Neural cell (in vitro differentiated cells): ENCODE data around the gene MB21D2. TPM values are rescaled to one million over a fixed set of nuclear protein-coding genes. Genes with fewer than 3 reads are reported as not detected.

Source experiments
- H2AFZ ChIP-seq: fragments of 200-600, 300-800 bp; sonication (generic), shearing (Covaris generic); 2 replicates; pipeline ENCODE4 v1.6.0; 2014; ENCODE audit warnings: low read depth, mild to moderate bottlenecking, antibody characterized with exemption, low read length, moderate library complexity
- H3F3A ChIP-seq: fragments of 200-600 bp; shearing (Covaris generic); 2 replicates; pipeline ENCODE4 v1.6.1; 2016; ENCODE audit warnings: mild to moderate bottlenecking, moderate library complexity, mixed read lengths, antibody characterized with exemption, low read length; ENCODE audit not compliant: insufficient read depth, poor library complexity, severe bottlenecking
- H3K27ac ChIP-seq: fragments of 200-600, 300-800 bp; sonication (generic), shearing (Covaris generic); 2 replicates; pipeline ENCODE4 v1.5.1; 2014; ENCODE audit warnings: mild to moderate bottlenecking, low read length, moderate library complexity
- H3K27me3 ChIP-seq: fragments of 300-800, 200-600 bp; sonication (generic), shearing (Covaris generic); 2 replicates; pipeline ENCODE4 v1.6.0; 2014; ENCODE audit warnings: mild to moderate bottlenecking, low read depth, low read length, moderate library complexity; ENCODE audit not compliant: insufficient read depth
- H3K36me3 ChIP-seq: fragments of 300-800, 200-600 bp; sonication (generic), shearing (Covaris generic); 2 replicates; pipeline ENCODE4 v1.5.1; 2014; ENCODE audit warnings: mild to moderate bottlenecking, antibody characterized with exemption, low read length, moderate library complexity; ENCODE audit not compliant: insufficient read depth
- H3K4me2 ChIP-seq: fragments of 300-800, 200-600 bp; sonication (generic), shearing (Covaris generic); 2 replicates; pipeline ENCODE4 v1.6.0; 2014; ENCODE audit warnings: mild to moderate bottlenecking, low read length
- H3K4me3 ChIP-seq: fragments of 300-800, 200-600 bp; sonication (generic), shearing (Covaris generic); 2 replicates; pipeline ENCODE4 v1.5.1; 2014; ENCODE audit warnings: mild to moderate bottlenecking, low read length, moderate library complexity
- H3K79me2 ChIP-seq: fragments of 200-600 bp; shearing (Covaris generic); replicated peaks from 2 replicates; pipeline ENCODE4 v1.6.0; 2014; ENCODE audit warnings: mild to moderate bottlenecking, low read length, moderate library complexity; ENCODE audit not compliant: insufficient read depth
- H3K9ac ChIP-seq: fragments of 300-800, 200-600 bp; sonication (generic), shearing (Covaris generic); 2 replicates; pipeline ENCODE4 v1.6.1; 2016; ENCODE audit warnings: mild to moderate bottlenecking, low read length, mixed read lengths
- H3K9me2 ChIP-seq: fragments of 200-600 bp; shearing (Covaris generic); 2 replicates; pipeline ENCODE4 v1.6.1; 2016; ENCODE audit warnings: mild to moderate bottlenecking, low read length, mixed read lengths; ENCODE audit not compliant: insufficient read depth
- H3K9me3 ChIP-seq: fragments of 200-600, 300-800 bp; sonication (generic), shearing (Covaris generic); 2 replicates; pipeline ENCODE4 v1.6.1; 2016; ENCODE audit warnings: mild to moderate bottlenecking, mixed run types, low read length, moderate library complexity, mixed read lengths
- H4K20me1 ChIP-seq: fragments of 200-600 bp; shearing (Covaris generic); 2 replicates; pipeline ENCODE4 v1.6.1; 2016; ENCODE audit warnings: mild to moderate bottlenecking, mixed run types; ENCODE audit not compliant: insufficient read depth
- EP300 ChIP-seq: fragments of 450-650 bp; conservative IDR thresholded peaks from 2 replicates; pipeline ENCODE4 v1.6.1; 2014; ENCODE audit warnings: antibody characterized with exemption, mild to moderate bottlenecking, moderate library complexity; ENCODE audit not compliant: poor library complexity, severe bottlenecking
- EZH2 ChIP-seq: fragments of 200-600, 300-800 bp; shearing (Covaris generic), sonication (generic); IDR thresholded peaks from 2 replicates; pipeline ENCODE4 v1.6.1; 2014; ENCODE audit warnings: antibody characterized with exemption, low read length, borderline replicate concordance, mild to moderate bottlenecking; ENCODE audit not compliant: insufficient read depth, poor library complexity, severe bottlenecking
- MXI1 ChIP-seq: fragments of 450-650 bp; conservative IDR thresholded peaks from 2 replicates; pipeline ENCODE4 v1.6.1; 2014; ENCODE audit warnings: antibody characterized with exemption, mild to moderate bottlenecking; ENCODE audit not compliant: poor library complexity, severe bottlenecking
- POLR2AphosphoS5 ChIP-seq: IDR thresholded peaks from 2 replicates; pipeline ENCODE4 v1.6.1; 2012
- RAD21 ChIP-seq: fragments of 450-650 bp; conservative IDR thresholded peaks from 2 replicates; pipeline ENCODE4 v1.6.1; 2014; ENCODE audit warnings: antibody characterized with exemption, mild to moderate bottlenecking, moderate library complexity
- SMC3 ChIP-seq: fragments of 450-650 bp; conservative IDR thresholded peaks from 2 replicates; pipeline ENCODE4 v1.6.1; 2014; ENCODE audit warnings: antibody characterized with exemption, mild to moderate bottlenecking, moderate library complexity; ENCODE audit not compliant: poor library complexity
- TAF1 ChIP-seq: IDR thresholded peaks from 2 replicates; pipeline ENCODE4 v1.6.1; 2012; ENCODE audit warnings: low read depth
- polyA plus RNA-seq: library from polyadenylated mRNA; depleted of rRNA; stranded (reverse); fragments of >200 nt; gene quantifications from 2 replicates; pipeline ENCODE4 v1.2.3, GENCODE V29; 2014
- TF ChIP-seq, protein P1 (sequence below): fragments of 450-650 bp; IDR thresholded peaks from 2 replicates; pipeline ENCODE4 v1.5.1; 2014; ENCODE audit warnings: antibody characterized with exemption, mild to moderate bottlenecking, moderate library complexity; ENCODE audit not compliant: poor library complexity, severe bottlenecking
- TF ChIP-seq, protein P2 (sequence below): IDR thresholded peaks from 2 replicates; pipeline ENCODE4 v1.6.1; 2012; ENCODE audit warnings: borderline replicate concordance

Gene MB21D2
- polyA plus RNA-seq, 1 donor from 2014 or later: 39.0 TPM

DNA sequence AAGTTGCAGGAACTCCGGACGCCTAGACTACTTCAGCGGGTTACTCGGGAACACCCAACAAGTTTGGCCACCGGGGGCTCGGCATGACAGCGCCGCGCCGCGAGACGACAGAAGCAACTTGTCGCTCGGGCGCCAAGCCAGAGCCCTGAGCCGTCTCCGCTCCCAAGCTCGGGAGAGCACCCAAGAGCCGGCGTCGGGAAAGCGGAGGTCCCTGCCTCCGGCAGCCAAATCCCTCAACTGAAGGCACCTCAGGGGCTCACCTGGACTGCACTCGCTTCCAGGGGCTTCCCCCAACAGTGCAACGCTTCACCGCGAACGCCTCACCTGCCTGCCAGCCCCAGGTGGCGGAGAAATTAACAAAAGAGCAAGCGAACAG lies 640 bp downstream of the MB21D2 start:
- peak overlapping the region; percentile 87 for H3K4me2 ChIP-seq
- H3K27ac ChIP-seq: peak overlapping the region; percentile 95
- peaks cover 5% of the 10 kb centered on the region for H4K20me1 ChIP-seq
- H3K9me2 ChIP-seq: no peaks in the 10 kb centered on the region
- no peaks in the 10 kb centered on the region for H3K9me3 ChIP-seq
- H3K4me3 ChIP-seq: peak overlapping the region; percentile 88
- H2AFZ ChIP-seq: peak overlapping the region; percentile 82
- peak; percentile 54 for TF ChIP-seq SMC3
- no peak for TF ChIP-seq EP300
- no peak for TF ChIP-seq POLR2AphosphoS5
- TF ChIP-seq TAF1: no peak
- peak; percentile 51 for TF ChIP-seq MXI1
- TF ChIP-seq EZH2: no peak
- TF ChIP-seq, protein P1, sequence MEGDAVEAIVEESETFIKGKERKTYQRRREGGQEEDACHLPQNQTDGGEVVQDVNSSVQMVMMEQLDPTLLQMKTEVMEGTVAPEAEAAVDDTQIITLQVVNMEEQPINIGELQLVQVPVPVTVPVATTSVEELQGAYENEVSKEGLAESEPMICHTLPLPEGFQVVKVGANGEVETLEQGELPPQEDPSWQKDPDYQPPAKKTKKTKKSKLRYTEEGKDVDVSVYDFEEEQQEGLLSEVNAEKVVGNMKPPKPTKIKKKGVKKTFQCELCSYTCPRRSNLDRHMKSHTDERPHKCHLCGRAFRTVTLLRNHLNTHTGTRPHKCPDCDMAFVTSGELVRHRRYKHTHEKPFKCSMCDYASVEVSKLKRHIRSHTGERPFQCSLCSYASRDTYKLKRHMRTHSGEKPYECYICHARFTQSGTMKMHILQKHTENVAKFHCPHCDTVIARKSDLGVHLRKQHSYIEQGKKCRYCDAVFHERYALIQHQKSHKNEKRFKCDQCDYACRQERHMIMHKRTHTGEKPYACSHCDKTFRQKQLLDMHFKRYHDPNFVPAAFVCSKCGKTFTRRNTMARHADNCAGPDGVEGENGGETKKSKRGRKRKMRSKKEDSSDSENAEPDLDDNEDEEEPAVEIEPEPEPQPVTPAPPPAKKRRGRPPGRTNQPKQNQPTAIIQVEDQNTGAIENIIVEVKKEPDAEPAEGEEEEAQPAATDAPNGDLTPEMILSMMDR: peak; percentile 16
- TF ChIP-seq, protein P2, sequence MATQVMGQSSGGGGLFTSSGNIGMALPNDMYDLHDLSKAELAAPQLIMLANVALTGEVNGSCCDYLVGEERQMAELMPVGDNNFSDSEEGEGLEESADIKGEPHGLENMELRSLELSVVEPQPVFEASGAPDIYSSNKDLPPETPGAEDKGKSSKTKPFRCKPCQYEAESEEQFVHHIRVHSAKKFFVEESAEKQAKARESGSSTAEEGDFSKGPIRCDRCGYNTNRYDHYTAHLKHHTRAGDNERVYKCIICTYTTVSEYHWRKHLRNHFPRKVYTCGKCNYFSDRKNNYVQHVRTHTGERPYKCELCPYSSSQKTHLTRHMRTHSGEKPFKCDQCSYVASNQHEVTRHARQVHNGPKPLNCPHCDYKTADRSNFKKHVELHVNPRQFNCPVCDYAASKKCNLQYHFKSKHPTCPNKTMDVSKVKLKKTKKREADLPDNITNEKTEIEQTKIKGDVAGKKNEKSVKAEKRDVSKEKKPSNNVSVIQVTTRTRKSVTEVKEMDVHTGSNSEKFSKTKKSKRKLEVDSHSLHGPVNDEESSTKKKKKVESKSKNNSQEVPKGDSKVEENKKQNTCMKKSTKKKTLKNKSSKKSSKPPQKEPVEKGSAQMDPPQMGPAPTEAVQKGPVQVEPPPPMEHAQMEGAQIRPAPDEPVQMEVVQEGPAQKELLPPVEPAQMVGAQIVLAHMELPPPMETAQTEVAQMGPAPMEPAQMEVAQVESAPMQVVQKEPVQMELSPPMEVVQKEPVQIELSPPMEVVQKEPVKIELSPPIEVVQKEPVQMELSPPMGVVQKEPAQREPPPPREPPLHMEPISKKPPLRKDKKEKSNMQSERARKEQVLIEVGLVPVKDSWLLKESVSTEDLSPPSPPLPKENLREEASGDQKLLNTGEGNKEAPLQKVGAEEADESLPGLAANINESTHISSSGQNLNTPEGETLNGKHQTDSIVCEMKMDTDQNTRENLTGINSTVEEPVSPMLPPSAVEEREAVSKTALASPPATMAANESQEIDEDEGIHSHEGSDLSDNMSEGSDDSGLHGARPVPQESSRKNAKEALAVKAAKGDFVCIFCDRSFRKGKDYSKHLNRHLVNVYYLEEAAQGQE: no peak
- TF ChIP-seq RAD21: peak; percentile 47
- H3K36me3 ChIP-seq: no peaks in the 10 kb centered on the region
- peak overlapping the region; percentile 91 for H3K9ac ChIP-seq
- peaks cover 4% of the 10 kb centered on the region for H3F3A ChIP-seq
- H3K79me2 ChIP-seq: peaks cover 43% of the 10 kb centered on the region
- no peaks in the 10 kb centered on the region for H3K27me3 ChIP-seq

DNA sequence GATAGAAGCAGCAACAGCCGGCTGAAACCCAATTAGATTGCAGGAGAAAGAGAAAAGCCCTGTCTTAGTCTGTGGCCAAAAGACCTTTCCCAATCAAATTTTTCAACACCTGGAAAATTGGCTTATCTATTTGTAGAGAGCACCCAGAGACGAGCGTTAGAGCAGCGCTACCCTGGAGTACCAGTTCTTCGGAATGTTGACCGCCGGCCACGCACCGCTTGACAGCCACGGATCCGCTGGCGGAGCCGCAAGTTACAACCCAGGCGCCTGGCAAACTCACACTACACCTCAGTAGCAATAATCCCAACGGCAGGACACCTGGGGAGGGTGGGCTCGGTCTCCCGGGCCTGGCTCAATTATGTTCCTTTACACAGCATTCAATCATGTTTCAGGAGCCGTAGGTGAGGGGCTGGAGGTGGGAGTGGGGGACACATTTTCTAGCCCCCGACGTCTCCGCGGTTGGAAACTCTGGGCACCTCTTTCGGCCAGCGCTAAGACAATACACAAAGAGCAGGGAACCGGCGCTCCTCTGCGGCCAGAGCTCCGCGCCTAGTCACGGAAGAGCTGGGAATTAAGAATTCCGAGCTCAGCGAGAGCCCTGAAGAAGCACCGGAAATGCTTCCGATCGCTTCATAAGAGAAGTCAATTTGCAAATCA lies 1.2 kb downstream of the MB21D2 start:
- Histone ChIP-seq H3K4me3 (peak overlapping the region; percentile 88), H3K36me3 (no peaks in the 10 kb centered on the region), H4K20me1 (peaks cover 5% of the 10 kb centered on the region), H3K4me2 (peak overlapping the region; percentile 87), H3K79me2 (peaks cover 47% of the 10 kb centered on the region), H2AFZ (no peak overlapping the region), H3K9me2 (no peaks in the 10 kb centered on the region), H3F3A (peaks cover 4% of the 10 kb centered on the region), H3K9ac (peak overlapping the region; percentile 91), H3K27me3 (no peaks in the 10 kb centered on the region), H3K9me3 (no peaks in the 10 kb centered on the region), H3K27ac (peak overlapping the region; percentile 95)
- TF ChIP-seq, protein P2: no peak
- no peak for TF ChIP-seq SMC3
- TF ChIP-seq EP300: no peak
- TF ChIP-seq, protein P1: no peak
- no peak for TF ChIP-seq RAD21
- TF ChIP-seq MXI1: no peak
- no peak for TF ChIP-seq TAF1
- no peak for TF ChIP-seq POLR2AphosphoS5
- TF ChIP-seq EZH2: no peak
